Trophoblast cell (in vitro differentiated cells and primary cell): ENCODE data around the gene RPL10A.
"Not testable (repeated sequence)": the region's sequence is repeated elsewhere in the genome, so short reads cannot be mapped to it uniquely, and the experiment has no call there.

Source experiments
- DNase-seq, 2 donors: peaks; one replicate each; pipeline ENCODE4 v3.0.0-alpha.2; 2016
- H2AFZ ChIP-seq: 2 replicates; pipeline ENCODE4 v1.6.1; 2013; ENCODE audit warnings: low read length, moderate library complexity, mild to moderate bottlenecking; ENCODE audit not compliant: insufficient read depth, poor library complexity
- H2AK5ac ChIP-seq: 2 replicates; pipeline ENCODE4 v1.6.1; 2013; ENCODE audit warnings: mild to moderate bottlenecking, low read length
- H2BK120ac ChIP-seq: 2 replicates; pipeline ENCODE4 v1.6.1; 2013; ENCODE audit warnings: low read length, mild to moderate bottlenecking, moderate library complexity; ENCODE audit not compliant: insufficient read depth, poor library complexity
- H2BK12ac ChIP-seq: 2 replicates; pipeline ENCODE4 v1.6.1; 2013; ENCODE audit warnings: mild to moderate bottlenecking, low read length, moderate library complexity
- H2BK5ac ChIP-seq: 2 replicates; pipeline ENCODE4 v1.6.1; 2013; ENCODE audit warnings: low read length, low read depth, moderate library complexity, mild to moderate bottlenecking; ENCODE audit not compliant: poor library complexity
- H3K14ac ChIP-seq: 2 replicates; pipeline ENCODE4 v1.6.1; 2013; ENCODE audit warnings: mild to moderate bottlenecking, low read length
- H3K18ac ChIP-seq: 2 replicates; pipeline ENCODE4 v1.6.1; 2013; ENCODE audit warnings: mild to moderate bottlenecking, low read length
- H3K23ac ChIP-seq: 2 replicates; pipeline ENCODE4 v1.6.1; 2013; ENCODE audit warnings: low read length
- H3K27ac ChIP-seq: 2 replicates; pipeline ENCODE4 v1.5.1; 2013; ENCODE audit warnings: low read depth, mild to moderate bottlenecking, inconsistent platforms, low read length, moderate library complexity
- H3K27me3 ChIP-seq: 2 replicates; pipeline ENCODE4 v1.6.1; 2013; ENCODE audit warnings: inconsistent platforms, mild to moderate bottlenecking, low read length, moderate library complexity; ENCODE audit not compliant: insufficient read depth
- H3K36me3 ChIP-seq, 2 experiments: 1 replicate in 1 of 2; 2 replicates in 1 of 2; pipeline ENCODE4 v1.6.1; 2013; ENCODE audit warnings: low read length in 2 of 2, mild to moderate bottlenecking in 2 of 2, moderate library complexity in 1 of 2; ENCODE audit not compliant: insufficient read depth in 2 of 2, control insufficient read depth in 1 of 2
- H3K4ac ChIP-seq: 2 replicates; pipeline ENCODE4 v1.6.1; 2013; ENCODE audit warnings: low read depth, mild to moderate bottlenecking, low read length, moderate library complexity
- H3K4me1 ChIP-seq, 2 experiments: 1 replicate in 1 of 2; 2 replicates in 1 of 2; pipeline ENCODE4 v1.6.1; 2013; ENCODE audit warnings: low read length in 2 of 2, mild to moderate bottlenecking in 2 of 2, moderate library complexity in 1 of 2; ENCODE audit not compliant: insufficient read depth in 2 of 2, control insufficient read depth in 1 of 2
- H3K4me2 ChIP-seq: 2 replicates; pipeline ENCODE4 v1.6.1; 2013; ENCODE audit warnings: inconsistent platforms, mild to moderate bottlenecking, low read length, moderate library complexity
- H3K4me3 ChIP-seq: 2 replicates; pipeline ENCODE4 v1.5.1; 2013; ENCODE audit warnings: mild to moderate bottlenecking, low read depth, low read length, inconsistent platforms
- H3K79me1 ChIP-seq: one replicate; pipeline ENCODE4 v1.6.1; 2013; ENCODE audit warnings: low read length
- H3K79me2 ChIP-seq: 2 replicates; pipeline ENCODE4 v1.6.1; 2013; ENCODE audit warnings: low read length, mild to moderate bottlenecking; ENCODE audit not compliant: control insufficient read depth, insufficient read depth, poor library complexity
- H3K9ac ChIP-seq: 2 replicates; pipeline ENCODE4 v1.6.1; 2013; ENCODE audit warnings: mild to moderate bottlenecking, low read length
- H3K9me3 ChIP-seq: 2 replicates; pipeline ENCODE4 v1.6.1; 2013; ENCODE audit warnings: low read depth, mild to moderate bottlenecking, control low read depth, inconsistent platforms, low read length; ENCODE audit not compliant: insufficient read depth
- H4K12ac ChIP-seq: 2 replicates; pipeline ENCODE4 v1.6.1; 2013; ENCODE audit warnings: low read depth, mild to moderate bottlenecking, low read length, moderate library complexity
- H4K8ac ChIP-seq: 2 replicates; pipeline ENCODE4 v1.6.1; 2013; ENCODE audit warnings: low read depth, mild to moderate bottlenecking, low read length, moderate library complexity
- H4K91ac ChIP-seq: one replicate; pipeline ENCODE4 v1.6.1; 2013; ENCODE audit warnings: low read depth, mild to moderate bottlenecking, low read length, moderate library complexity
- WGBS: extraction: QIAGEN DNeasy Blood & Tissue Kit; methylation state at CpG from one replicate; pipeline ENCODE4 v1.1.7; 2013; ENCODE audit warnings: missing lambda C conversion rate; ENCODE audit not compliant: insufficient read length, insufficient coverage; ENCODE audit errors: extremely low coverage; 5-methylcytosine and 5-hydroxymethylcytosine counted together

The RPL10A gene

DNA sequence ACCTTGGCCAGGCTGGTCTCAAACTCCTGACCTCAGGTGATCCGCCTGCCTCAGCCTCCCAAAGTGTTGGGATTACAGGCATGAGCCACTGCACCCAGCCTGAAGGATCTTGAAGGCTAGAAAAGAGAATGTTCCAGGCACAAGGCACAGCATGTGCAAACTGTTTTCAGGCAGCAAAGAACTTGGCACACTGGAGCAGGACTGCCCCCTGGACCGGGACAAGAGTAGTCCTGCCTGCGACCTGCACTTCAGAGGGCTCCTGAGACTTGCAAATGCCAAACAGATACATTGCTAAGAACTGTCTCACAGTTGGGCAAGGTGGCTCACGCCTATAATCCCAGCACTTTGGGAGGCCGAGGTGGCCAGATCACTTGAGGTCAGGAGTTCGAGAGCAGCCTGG, 47.7 kb downstream of the RPL10A start:
- not testable (repeated sequence) for H3K27me3 ChIP-seq, H2BK120ac ChIP-seq, H3K4me1 ChIP-seq, H3K23ac ChIP-seq, H3K79me2 ChIP-seq, H3K14ac ChIP-seq, H3K9me3 ChIP-seq, H3K4me3 ChIP-seq, H2AK5ac ChIP-seq, H2AFZ ChIP-seq, H4K12ac ChIP-seq, H3K79me1 ChIP-seq, H2BK5ac ChIP-seq, H3K4me2 ChIP-seq, H3K36me3 ChIP-seq, H4K8ac ChIP-seq, H4K91ac ChIP-seq, H2BK12ac ChIP-seq, H3K18ac ChIP-seq, H3K4ac ChIP-seq, H3K27ac ChIP-seq, H3K9ac ChIP-seq
- peak; percentile 53 to 60 for DNase-seq
- WGBS, result no CpG with 5 or more reads among the region's 6 CpGs

GRCh38 chr6:35516712-35517111, 48.5 kb downstream of the RPL10A start:
- peaks cover 0 to 2% of the 10 kb centered on the region in 2 experiments for H3K4me1 ChIP-seq
- H3K36me3 ChIP-seq, result no peaks in the 10 kb centered on the region
- no peak overlapping the region for H2BK5ac ChIP-seq
- no peak overlapping the region for H2AFZ ChIP-seq
- DNase-seq, result peak; percentile 85 to 94
- H3K9me3 ChIP-seq, result no peaks in the 10 kb centered on the region
- H3K27me3 ChIP-seq, result no peaks in the 10 kb centered on the region
- H3K27ac ChIP-seq, result no peak overlapping the region
- H2BK12ac ChIP-seq, result no peak overlapping the region
- no peak overlapping the region for H2AK5ac ChIP-seq
- H3K14ac ChIP-seq, result no peak overlapping the region
- H3K4me3 ChIP-seq, result no peak overlapping the region
- H4K8ac ChIP-seq, result no peak overlapping the region
- no peaks in the 10 kb centered on the region for H3K79me2 ChIP-seq
- H3K79me1 ChIP-seq, result peaks cover 5% of the 10 kb centered on the region
- H4K91ac ChIP-seq, result no peak overlapping the region
- no peak overlapping the region for H3K4ac ChIP-seq
- no peak overlapping the region for H3K4me2 ChIP-seq
- no peak overlapping the region for H3K9ac ChIP-seq
- H4K12ac ChIP-seq, result no peak overlapping the region
- no peak overlapping the region for H2BK120ac ChIP-seq
- WGBS, result no CpG with 5 or more reads among the region's 6 CpGs
- H3K18ac ChIP-seq, result no peak overlapping the region
- no peak overlapping the region for H3K23ac ChIP-seq

DNA sequence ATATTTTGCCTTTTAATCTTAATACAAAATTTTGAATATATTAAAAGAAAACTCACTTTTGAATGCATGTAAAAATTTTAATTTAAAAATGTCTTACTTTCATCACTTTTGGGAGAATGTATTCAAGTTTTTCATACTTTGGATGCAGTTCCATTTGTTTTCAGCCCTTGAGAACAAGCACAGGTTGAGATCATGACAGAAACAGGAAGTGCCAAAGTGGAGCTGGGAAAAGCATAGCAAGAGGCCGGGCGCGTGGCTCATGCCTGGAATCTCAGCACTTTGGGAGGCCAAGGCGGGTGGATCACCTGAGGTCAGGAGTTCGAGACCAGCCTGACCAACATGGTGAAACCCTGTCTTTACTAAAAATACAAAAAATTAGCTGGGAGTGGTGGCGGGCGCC, 49.8 kb downstream of the RPL10A start:
- H3K23ac ChIP-seq, H3K4me1 ChIP-seq, H2AK5ac ChIP-seq, H3K79me2 ChIP-seq, H3K79me1 ChIP-seq, H3K36me3 ChIP-seq, H3K9me3 ChIP-seq, H4K12ac ChIP-seq, H4K8ac ChIP-seq, H3K18ac ChIP-seq, H2AFZ ChIP-seq, H2BK5ac ChIP-seq, H2BK12ac ChIP-seq, H3K14ac ChIP-seq, H3K9ac ChIP-seq, H3K4ac ChIP-seq, H3K4me3 ChIP-seq, H3K27me3 ChIP-seq, H2BK120ac ChIP-seq, H3K4me2 ChIP-seq: not testable (repeated sequence)
- peak overlapping the region; percentile 32 for H3K27ac ChIP-seq
- peak overlapping the region; percentile 43 for H4K91ac ChIP-seq
- peak; percentile 48 to 58 for DNase-seq
- WGBS, result no CpG with 5 or more reads among the region's 7 CpGs

DNA sequence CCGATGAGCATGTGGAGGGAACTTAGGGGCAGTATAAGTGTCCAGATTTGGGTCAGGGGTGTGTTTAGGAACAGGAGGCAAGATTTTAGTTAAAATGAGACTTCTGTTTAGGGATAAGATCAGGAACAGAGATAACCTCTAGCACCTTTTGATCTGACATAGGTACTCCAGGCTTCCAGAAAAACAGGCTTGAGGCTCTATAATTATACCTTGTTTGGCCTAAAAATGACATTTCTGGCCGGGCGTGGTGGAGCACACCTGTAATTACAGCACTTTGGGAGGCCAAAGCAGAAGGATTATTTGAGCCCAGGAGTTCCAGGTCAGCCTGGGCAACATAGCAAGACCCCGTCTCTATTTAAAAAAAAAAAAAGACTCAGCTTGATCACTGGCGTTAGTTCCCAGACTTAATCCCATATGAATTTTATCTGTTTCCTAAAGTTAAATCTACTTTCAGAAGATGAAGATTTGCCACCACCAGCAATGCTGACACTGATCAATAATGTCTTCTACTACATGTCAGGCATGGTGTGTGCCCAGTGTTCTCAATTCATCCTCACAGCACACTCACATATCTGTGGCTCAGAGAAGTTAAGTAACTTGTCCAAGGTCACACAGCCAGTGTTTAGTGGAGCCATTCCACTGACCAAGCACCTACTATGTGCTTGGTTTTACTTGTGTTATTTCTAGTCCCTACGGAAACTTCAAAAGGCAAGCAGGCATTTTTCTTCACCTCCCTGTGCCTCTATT, 50.5 kb downstream of the RPL10A start:
- Histone ChIP-seq H3K14ac (no peak overlapping the region), H3K36me3 (no peaks in the 10 kb centered on the region), H3K18ac (no peak overlapping the region), H4K12ac (no peak overlapping the region), H4K8ac (no peak overlapping the region), H2AK5ac (no peak overlapping the region), H2BK12ac (no peak overlapping the region), H3K79me1 (peaks cover 7% of the 10 kb centered on the region), H3K4me2 (no peak overlapping the region), H2BK5ac (no peak overlapping the region), H4K91ac (no peak overlapping the region), H3K9me3 (no peaks in the 10 kb centered on the region), H3K9ac (no peak overlapping the region), H3K27me3 (no peaks in the 10 kb centered on the region), H3K4ac (no peak overlapping the region), H3K79me2 (no peaks in the 10 kb centered on the region), H3K27ac (peak overlapping the region; percentile 64), H3K23ac (no peak overlapping the region), H3K4me3 (no peak overlapping the region), H2BK120ac (peak overlapping the region; percentile 37), H2AFZ (no peak overlapping the region), H3K4me1 (peaks cover 0 to 5% of the 10 kb centered on the region in 2 experiments)
- DNase-seq, result peak; percentile 78 to 97
- WGBS, result no CpG with 5 or more reads among the region's 6 CpGs
